DMS 273 (cell line): Measurements from ENCODE around the gene DRGX.

Experiments used
- DNase-seq: peaks from one replicate; lab custom pipeline; 2025; ENCODE audit not compliant: unreplicated experiment; lab: John Stamatoyannopoulos, UW

DRGX gene

DNA sequence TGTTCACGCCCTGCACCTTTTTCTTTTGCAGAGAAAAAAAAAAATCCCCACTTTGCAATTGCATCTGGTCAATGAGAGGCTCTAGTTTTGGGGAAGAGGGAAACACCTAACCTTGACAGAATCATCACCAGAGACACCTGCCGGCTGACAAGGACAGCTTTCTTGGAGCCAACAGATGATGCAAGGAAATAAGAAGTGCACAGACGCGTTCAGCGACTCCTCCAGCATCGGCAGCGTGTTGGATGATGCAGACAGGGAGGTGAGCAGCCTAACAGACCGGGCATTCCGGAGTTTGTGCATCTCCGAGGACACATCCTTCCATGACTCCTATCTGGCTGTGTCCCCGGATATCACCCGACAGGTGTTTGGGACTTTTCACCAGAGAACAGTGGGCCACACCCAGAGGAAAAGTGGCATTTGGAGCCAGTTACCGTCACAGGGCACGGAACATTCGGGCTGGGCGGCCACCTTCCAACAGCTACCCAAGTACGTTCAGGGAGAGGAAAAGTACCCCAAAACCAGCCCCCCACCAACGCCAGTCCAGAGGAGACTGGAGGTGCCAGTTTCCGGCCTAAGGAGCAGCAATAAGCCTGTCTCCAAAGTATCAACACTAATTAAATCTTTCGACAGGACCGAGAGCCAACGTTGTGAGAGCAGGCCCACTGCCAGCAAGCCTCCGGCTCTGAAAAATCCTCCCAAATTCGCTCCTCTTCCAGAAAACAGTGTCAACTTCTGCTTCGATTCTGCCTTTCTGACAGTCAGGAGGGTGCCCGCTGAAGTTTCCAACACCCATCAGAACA lies 73.3 kb downstream of the DRGX start:
- no peak for DNase-seq

DNA sequence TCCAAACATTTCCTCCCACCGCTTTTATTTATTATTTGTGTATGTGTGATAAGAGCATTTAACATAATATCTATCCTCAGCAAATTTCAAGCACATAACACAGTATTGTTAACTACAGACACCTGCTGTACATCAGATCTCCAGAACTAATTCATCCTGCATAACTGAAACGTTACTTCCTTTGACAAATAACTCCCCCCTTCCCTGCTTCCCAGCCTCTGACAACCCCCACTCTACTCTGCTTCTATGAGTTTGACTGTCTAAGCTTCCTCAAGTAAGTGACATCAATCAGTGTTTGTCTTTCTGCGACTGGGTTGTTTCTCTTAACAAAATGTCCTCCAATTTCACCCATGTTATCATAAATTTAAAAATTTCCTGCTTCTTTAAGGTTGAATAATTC lies 74.9 kb downstream of the DRGX start:
- DNase-seq = no peak

DNA sequence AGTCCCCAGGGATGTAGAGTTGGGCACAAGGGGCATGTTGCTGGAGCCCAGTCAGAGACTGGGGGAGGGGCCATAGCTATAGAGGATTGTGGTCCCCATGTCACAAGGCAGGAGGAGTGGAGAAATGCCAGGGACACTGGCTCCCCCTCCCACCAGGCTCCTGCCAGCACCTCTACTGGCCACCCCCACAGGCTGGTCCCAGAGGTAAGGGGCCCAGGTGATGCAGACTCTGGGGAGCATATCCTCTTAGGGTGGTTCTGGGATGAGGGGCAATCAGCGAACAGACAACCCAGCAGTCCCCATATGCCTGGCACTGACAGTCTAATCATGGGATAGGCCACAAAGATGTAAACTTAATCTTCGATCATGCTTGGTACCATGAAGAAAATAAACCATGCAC lies 75.7 kb downstream of the DRGX start:
- DNase-seq = no peak

DNA sequence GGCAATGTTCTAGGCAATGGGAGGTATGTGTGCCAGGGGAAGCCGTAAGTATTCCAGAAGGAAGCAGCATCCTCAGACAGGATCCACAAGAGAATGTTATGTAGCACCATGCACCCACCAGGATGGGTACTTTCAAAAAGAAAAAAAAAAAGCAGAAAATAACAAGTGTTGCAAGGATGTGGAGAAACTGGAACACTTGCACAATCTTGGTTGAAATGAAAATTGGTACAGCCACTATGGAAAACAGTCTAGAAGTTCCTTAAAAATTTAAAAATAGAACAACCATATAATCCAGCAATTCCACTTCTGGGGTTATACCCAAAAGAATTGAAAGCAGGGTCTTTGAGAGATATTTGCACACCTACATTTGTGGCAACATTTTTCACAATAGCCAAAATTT lies 76.7 kb downstream of the DRGX start:
- DNase-seq = no peak

DNA sequence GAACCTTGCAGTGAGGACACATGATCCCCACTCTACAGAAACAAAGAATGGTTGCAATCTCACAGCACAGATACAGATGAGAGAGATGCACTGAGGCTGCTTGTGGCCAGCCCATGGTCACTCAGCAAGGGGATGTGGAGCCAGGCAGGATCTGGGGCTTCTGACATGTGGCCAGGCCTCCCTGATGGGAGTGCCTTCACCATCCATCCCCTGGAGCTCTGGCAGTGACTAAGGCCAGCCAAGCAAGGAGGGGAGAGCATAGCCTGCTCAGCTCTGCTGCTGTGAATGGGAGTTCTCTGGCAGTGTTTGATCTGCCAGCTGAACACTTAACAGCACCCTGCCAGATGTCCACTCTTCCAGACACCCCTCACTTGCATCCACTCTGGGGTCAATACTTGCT lies 77.1 kb downstream of the DRGX start:
- no peak for DNase-seq

DNA sequence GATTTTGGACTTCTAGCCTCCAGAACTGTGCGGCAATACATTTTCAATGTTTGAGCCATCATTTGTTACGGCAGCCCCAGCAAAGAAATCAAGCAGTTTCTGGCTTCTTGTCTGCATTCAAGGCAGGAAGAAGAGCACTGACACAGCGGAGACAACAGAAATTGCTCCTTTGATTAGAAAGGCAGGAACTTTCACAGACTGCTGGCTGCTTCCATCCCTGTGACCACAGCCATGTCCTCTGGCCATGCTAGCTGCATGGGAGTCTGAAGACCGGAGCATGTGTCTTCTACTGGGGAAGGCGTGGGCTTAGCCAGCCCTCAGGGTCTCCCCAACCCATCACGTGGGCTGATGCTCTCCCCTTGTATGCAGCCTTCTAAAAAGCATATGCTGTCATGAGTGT lies 77.9 kb downstream of the DRGX start:
- DNase-seq = no peak

DNA sequence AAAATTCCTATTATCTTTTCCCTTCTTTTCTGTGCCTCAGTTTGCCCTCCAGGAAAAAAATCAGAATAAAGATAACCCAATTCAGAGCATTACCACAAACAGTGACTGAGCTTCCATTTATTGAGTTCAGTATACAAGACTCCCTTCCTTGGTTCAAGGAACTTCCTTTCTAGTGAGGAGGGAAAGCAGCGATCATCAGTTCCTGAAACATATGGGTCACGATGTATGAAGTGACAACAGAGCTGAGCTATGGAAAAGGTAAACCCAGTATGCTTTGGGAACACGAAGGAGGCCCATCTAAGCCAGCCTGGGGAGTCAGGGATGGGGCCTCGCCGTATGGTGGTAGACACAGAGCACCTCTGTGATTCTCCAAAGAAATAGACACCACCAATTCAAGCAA lies 81.1 kb downstream of the DRGX start:
- no peak for DNase-seq
